Measurements from ENCODE around the gene LRRC7.

LRRC7 gene

GRCh38 chr1:69592341-69592740, 24.6 kb downstream of the LRRC7 start:
- no peak for DNase-seq

- DNase-seq, result no peak
Observed at GRCh38 chr1:69595486-69595885, 27.8 kb downstream of the LRRC7 start.

- no peak for DNase-seq
Observed at GRCh38 chr1:69611316-69611715, 43.6 kb downstream of the LRRC7 start.

- no peak for DNase-seq
Observed at GRCh38 chr1:69613414-69613813, 45.7 kb downstream of the LRRC7 start.

GRCh38 chr1:69638673-69639072, 71.0 kb downstream of the LRRC7 start:
- DNase-seq, result no peak

- DNase-seq, result no peak
Observed at GRCh38 chr1:69639159-69639558, 71.4 kb downstream of the LRRC7 start.

GRCh38 chr1:69643266-69643665, 75.5 kb downstream of the LRRC7 start:
- no peak for DNase-seq

- DNase-seq, result no peak
Observed at GRCh38 chr1:69645477-69645876, 77.8 kb downstream of the LRRC7 start.

GRCh38 chr1:69648486-69648885, 80.8 kb downstream of the LRRC7 start:
- no peak for DNase-seq

GRCh38 chr1:69649383-69649990, 81.8 kb downstream of the LRRC7 start:
- DNase-seq, result no peak

GRCh38 chr1:69650779-69651178, 83.1 kb downstream of the LRRC7 start:
- DNase-seq, result no peak

GRCh38 chr1:69651656-69652055, 83.9 kb downstream of the LRRC7 start:
- DNase-seq, result no peak

- no peak for DNase-seq
Observed at GRCh38 chr1:69657971-69658370, 90.2 kb downstream of the LRRC7 start.

GRCh38 chr1:69661686-69662085, 94.0 kb downstream of the LRRC7 start:
- DNase-seq, result no peak

- DNase-seq, result no peak
Observed at GRCh38 chr1:69662321-69662720, 94.6 kb downstream of the LRRC7 start.

- DNase-seq, result no peak
Observed at GRCh38 chr1:69671363-69672010, 103.8 kb downstream of the LRRC7 start.

- DNase-seq, result no peak
Observed at GRCh38 chr1:69673321-69673720, 105.6 kb downstream of the LRRC7 start.

- no peak for DNase-seq
Observed at GRCh38 chr1:69679965-69680364, 112.2 kb downstream of the LRRC7 start.

GRCh38 chr1:69686367-69686984, 118.8 kb downstream of the LRRC7 start:
- no peak for DNase-seq

- no peak for DNase-seq
Observed at GRCh38 chr1:69688193-69688592, 120.5 kb downstream of the LRRC7 start.

GRCh38 chr1:69691179-69691578, 123.5 kb downstream of the LRRC7 start:
- DNase-seq, result no peak

- DNase-seq, result no peak
Observed at GRCh38 chr1:69693921-69694675, 126.4 kb downstream of the LRRC7 start.

- no peak for DNase-seq
Observed at GRCh38 chr1:69697340-69697739, 129.6 kb downstream of the LRRC7 start.

- no peak for DNase-seq
Observed at GRCh38 chr1:69700770-69701169, 133.0 kb downstream of the LRRC7 start.
